Activated naive CD4-positive, alpha-beta T cell treated with anti-CD3 and anti-CD28 coated beads, Interleukin-2, amount 50 U/mL, for 16 hours (primary cell): ENCODE measurements around the gene ATPAF1.
"Not testable (repeated sequence)": the region's sequence is repeated elsewhere in the genome, so short reads cannot be mapped to it uniquely, and the experiment has no call there.

Experiments
- DNase-seq: peaks from one replicate; pipeline ENCODE4 v3.0.0-alpha.2; 2020

ATPAF1 gene

DNA sequence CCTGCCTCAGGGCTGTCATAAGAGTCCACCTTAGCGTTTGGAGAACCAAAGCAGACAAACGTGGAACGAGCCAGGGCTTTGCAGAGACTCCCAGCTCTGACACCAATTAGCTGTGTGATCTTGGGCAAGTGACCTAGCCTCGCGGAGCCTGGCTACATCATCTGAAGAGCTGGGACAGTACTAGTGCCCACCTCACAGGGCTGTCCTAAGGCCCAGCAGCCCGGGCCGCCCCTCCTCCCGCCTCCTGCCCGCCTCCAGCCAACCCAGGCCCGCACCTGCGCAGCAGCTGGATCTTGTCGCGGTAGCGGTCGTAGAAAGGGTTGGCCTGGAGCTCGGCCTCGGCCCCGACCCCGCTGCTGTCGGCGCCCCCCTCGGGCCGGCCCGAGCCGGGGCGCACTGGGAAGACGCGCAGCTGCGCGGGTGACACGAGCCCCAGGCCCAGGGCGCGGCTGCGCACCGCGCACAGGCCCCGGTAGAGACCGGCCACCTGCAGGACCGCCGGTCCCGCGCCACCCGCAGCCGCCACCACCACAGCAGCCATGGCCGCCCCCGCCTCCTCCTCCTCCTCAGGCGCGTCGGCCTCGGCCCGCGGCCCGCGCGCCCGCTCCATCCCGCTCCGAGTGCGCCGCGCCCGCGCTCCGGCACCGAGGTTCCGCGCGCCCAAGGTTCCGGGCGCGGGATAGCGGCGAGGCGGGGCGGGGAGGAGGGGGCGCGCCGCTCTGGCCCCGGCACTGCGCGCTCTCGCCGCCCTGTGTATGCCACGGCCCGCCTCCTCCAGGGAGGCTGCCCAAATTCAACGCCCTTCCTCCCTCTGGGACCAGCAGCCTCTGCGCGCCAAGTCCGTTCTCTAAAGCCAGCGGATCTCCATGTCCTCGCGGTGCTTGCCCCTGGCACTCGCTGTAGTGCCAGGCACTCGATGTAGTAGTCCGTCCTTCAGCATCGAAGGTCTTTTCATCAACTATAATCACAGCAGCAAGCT, at the start of gene ATPAF1:
Gene ATPAF1, minus strand, starts transcription at position 583 of the 979 bp plus-strand sequence. Its CDS starts 42 bp downstream, at position 541.
- DNase-seq = peak; percentile 69

- DNase-seq = no peak
Observed at GRCh38 chr1:46717654-46718053, 49.5 kb upstream of the ATPAF1 start.

- no peak for DNase-seq
Observed at GRCh38 chr1:46714976-46715375, 46.8 kb upstream of the ATPAF1 start.

- DNase-seq = no peak
Observed at GRCh38 chr1:46708121-46708520, 40.0 kb upstream of the ATPAF1 start.

- no peak for DNase-seq
Observed at GRCh38 chr1:46705408-46705807, 37.2 kb upstream of the ATPAF1 start.

- DNase-seq = no peak
Observed at GRCh38 chr1:46703927-46704641, 35.9 kb upstream of the ATPAF1 start.

DNA sequence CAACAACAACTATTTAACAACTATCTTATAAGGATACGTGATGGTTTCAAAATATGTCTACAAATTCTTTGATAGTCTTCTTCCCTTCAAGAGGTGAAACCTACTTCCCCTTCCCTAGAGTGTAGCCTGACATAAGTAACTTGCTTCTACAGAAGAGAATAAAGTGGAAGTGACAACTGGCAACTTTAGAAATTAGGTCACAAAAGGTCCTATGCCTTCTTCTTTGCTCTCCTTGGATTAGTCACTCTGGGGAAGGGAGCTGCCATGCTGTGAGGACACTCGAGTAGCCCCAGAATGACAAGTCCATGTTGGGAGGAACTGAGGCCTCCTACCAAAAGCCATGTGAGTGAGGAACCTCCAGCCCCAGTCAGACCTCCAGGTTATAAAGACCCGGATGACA, 31.5 kb upstream of the ATPAF1 start:
- no peak for DNase-seq

DNA sequence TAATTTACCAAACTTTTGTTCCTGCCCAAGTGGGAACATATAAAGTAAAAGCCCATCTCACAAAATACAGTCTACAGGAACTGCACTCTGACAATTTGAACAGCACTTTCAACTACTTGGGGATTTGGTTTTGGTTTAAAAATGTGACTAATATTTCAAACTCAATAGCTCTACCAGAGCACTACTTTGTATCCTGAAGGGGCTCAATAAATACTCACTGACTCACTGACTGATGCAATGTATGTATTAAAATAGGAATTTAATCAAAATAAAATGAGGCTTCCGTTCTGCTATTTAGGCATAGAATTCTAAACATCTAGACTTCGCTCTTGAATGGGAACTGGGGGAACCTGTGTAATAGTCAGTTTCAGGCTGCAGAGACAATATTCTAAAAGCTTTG, 28.9 kb upstream of the ATPAF1 start:
- DNase-seq = no peak

DNA sequence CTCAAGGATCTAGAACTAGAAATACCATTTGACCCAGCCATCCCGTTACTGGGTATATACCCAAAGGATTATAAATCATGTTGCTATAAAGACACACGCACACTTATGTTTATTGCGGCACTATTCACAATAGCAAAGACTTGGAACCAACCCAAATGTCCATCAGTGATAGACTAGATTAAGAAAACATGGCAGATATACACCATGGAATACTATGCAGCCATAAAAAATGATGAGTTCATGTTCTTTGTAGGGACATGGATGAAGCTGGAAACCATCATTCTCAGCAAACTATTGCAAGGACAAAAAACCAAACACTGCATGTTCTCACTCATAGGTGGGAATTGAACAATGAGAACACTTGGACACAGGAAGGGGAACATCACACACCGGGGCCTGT, 26.5 kb upstream of the ATPAF1 start:
- not testable (repeated sequence) for DNase-seq

DNA sequence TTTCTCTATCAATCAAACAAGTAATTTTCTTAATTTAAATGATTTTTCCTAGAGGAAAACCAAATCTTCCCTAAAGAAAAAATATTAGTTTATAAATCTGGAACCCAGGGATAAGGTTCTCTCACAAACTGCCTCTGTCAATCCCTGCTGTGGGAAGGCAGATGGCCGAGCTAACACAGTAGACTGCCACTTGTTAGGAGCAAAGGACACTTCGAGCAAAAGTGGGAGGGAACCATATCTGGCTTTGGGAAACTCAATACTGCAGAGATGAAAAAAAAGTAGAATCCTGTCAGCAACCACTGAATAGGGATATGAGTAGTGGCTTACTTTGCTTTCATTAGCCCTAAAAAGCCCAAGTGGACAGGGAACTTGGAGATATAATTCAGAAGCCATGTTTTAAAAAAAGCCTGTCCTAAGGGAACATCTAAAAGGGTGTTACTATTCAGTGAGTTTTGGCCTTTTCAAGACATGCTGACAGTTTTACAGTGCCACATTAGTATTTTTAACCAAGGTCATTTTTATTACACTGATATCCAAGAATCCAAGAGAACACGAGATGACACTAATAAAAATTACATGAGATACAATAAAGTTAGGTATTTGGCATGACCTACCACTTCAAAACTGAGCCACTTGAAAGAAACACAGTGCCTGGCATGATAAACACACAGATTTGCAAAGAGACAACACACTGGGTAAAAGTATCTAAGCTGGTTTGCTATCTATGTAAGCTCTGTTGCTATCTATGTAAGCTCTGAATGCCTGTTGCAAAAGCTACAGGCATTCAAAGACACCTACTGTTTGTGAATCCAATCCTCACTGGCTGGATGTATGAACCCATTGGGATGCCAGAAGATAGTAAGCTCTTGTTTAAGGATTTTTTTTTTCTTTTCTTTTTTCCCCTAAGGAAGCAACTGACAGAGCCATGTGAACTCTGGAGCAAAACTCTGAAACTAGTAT, 24.9 kb upstream of the ATPAF1 start:
- DNase-seq = no peak

DNA sequence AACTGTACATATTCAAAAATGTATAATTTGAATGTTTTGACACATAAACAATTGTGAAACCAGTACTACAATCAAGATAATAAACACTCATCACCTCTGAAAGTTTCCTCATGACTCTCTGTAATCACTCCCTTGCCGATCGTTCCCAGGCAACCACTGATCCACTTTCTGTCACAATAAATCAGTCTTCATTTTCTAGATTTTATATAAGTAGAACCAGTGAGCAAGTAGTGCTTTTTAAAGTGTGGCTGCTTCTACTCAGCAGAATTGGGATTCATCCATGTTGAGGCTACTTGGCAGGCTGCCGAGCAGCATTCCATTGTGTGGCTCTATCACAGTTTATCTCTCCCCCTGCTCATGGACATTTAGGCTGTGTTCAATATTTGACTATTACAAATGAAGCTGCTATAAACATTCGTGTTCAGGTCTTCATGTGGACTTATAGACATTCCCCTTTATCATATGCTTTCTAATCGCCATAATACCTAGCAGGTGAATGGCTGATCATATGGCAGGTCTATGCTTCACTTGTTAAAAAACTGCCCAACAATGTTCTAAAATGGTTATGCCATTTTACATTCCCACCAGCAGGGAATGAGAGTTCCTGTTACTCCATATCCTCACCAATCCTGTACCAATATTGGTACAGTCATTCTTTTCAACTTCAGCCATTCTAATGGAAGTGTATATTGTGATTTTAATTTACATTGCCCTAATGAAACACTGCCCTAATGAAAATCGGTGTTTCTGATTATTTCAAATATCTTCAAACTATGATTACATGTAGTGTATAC, 24.0 kb upstream of the ATPAF1 start:
- no peak for DNase-seq

DNA sequence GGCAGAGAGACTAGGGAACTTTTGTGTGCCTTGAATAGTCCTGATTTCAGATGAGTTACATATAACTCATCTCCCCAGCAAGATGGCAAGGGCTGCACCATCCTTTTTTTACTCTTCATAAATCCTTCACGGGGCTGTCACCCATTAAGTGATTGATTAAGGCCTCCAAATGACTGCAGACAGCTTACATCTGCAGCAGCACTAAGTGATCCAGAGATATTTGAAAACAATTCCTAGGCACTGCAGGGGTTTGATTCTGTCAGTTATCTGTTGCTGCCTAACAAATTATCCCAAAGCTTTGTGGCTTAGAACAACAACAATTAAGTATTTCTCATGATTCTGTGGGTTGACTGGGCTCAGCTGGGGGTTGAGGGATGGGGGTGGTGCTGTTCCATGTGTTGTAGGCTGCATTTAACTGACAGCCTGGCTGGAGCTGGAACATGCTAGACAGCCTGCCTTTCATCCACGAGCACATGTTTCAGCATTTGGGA, 22.8 kb upstream of the ATPAF1 start:
- DNase-seq = no peak

GRCh38 chr1:46689897-46690296, 21.7 kb upstream of the ATPAF1 start:
- no peak for DNase-seq

- DNase-seq = no peak
Observed at GRCh38 chr1:46689356-46689755, 21.2 kb upstream of the ATPAF1 start.

- no peak for DNase-seq
Observed at GRCh38 chr1:46687921-46688509, 19.9 kb upstream of the ATPAF1 start.

- DNase-seq = no peak
Observed at GRCh38 chr1:46687093-46687659, 19.0 kb upstream of the ATPAF1 start.

- DNase-seq = no peak
Observed at GRCh38 chr1:46686255-46686654, 18.1 kb upstream of the ATPAF1 start.

- DNase-seq = no peak
Observed at GRCh38 chr1:46684670-46685069, 16.5 kb upstream of the ATPAF1 start.

DNA sequence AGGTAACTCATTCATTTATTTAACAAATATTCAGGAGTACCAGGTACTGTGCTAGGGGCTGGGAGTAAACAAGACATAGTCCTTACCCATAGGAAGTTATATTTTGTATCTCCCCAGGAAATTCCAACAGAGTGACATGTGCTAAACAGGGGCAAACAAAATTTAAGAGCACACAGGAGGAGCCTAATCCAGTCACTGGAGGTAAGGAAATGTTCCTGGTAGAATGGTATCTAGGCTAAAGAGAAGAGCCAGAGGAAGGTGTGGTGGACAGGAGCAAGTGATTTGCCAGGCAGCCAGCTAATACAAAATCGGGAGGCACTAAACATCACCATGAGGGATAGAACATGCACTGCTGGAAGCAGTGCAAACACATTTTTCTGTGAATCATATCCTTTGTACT, 13.9 kb upstream of the ATPAF1 start:
- DNase-seq = no peak

- no peak for DNase-seq
Observed at GRCh38 chr1:46681333-46682034, 13.3 kb upstream of the ATPAF1 start.
